ENCODE results near the gene PRDM15.
"Not testable (repeated sequence)": the region's sequence is repeated elsewhere in the genome, so short reads cannot be mapped to it uniquely, and the experiment has no call there.

GRCh38 chr21:41785262-41785661 lies 93.9 kb downstream of the PRDM15 start:
- TF ChIP-seq POLR2A (IDR thresholded peaks at IDR 0.05): not testable (repeated sequence)
- TF ChIP-seq, protein P1, sequence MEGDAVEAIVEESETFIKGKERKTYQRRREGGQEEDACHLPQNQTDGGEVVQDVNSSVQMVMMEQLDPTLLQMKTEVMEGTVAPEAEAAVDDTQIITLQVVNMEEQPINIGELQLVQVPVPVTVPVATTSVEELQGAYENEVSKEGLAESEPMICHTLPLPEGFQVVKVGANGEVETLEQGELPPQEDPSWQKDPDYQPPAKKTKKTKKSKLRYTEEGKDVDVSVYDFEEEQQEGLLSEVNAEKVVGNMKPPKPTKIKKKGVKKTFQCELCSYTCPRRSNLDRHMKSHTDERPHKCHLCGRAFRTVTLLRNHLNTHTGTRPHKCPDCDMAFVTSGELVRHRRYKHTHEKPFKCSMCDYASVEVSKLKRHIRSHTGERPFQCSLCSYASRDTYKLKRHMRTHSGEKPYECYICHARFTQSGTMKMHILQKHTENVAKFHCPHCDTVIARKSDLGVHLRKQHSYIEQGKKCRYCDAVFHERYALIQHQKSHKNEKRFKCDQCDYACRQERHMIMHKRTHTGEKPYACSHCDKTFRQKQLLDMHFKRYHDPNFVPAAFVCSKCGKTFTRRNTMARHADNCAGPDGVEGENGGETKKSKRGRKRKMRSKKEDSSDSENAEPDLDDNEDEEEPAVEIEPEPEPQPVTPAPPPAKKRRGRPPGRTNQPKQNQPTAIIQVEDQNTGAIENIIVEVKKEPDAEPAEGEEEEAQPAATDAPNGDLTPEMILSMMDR (IDR thresholded peaks at IDR 0.05): not testable (repeated sequence)
